SK-N-MC (cell line): Measurements from ENCODE around the gene KIRREL2.

Source experiments
- DNase-seq: peaks from one replicate; pipeline ENCODE4 v3.0.0-alpha.2; 2011; ENCODE audit warnings: low read depth, low spot score
- H3K27ac ChIP-seq: fragments of 200-600 bp; sonication (generic); 2 replicates; pipeline ENCODE4 v1.5.1; 2016; ENCODE audit warnings: mixed run types
- H3K36me3 ChIP-seq: fragments of 200-600 bp; sonication (generic); 2 replicates; pipeline ENCODE4 v1.6.1; 2017; ENCODE audit warnings: antibody characterized with exemption, low read length, mixed read lengths; ENCODE audit not compliant: insufficient read depth
- H3K4me3 ChIP-seq: fragments of 200-600 bp; sonication (generic); 2 replicates; pipeline ENCODE4 v1.5.1; 2016
- H3K9ac ChIP-seq: fragments of 200-600 bp; sonication (generic); 2 replicates; pipeline ENCODE4 v1.8.0; 2017; ENCODE audit warnings: mixed run types, mixed read lengths; ENCODE audit not compliant: insufficient read length
- H3K9me3 ChIP-seq: fragments of 200-600 bp; sonication (generic); 2 replicates; pipeline ENCODE4 v1.6.1; 2017; ENCODE audit warnings: low read depth, mild to moderate bottlenecking, antibody characterized with exemption, low read length, moderate library complexity, mixed read lengths
- EZH2 ChIP-seq: fragments of 200-600 bp; sonication (generic); IDR thresholded peaks from one replicate; pipeline ENCODE4 v1.6.1; 2017; ENCODE audit warnings: antibody characterized with exemption
- FOXP2 ChIP-seq: optimal IDR thresholded peaks from 2 replicates; pipeline ENCODE3; 2011; ENCODE audit warnings: mild to moderate bottlenecking, moderate library complexity; ENCODE audit not compliant: insufficient read depth; ENCODE audit errors: extremely low read length, control extremely low read depth
- POLR2AphosphoS5 ChIP-seq: IDR thresholded peaks from 2 replicates; pipeline ENCODE4 v1.6.1; 2012; ENCODE audit warnings: mild to moderate bottlenecking, low read depth, low read length, borderline replicate concordance

KIRREL2 gene

GRCh38 chr19:35897706-35898451 lies 41.2 kb downstream of the KIRREL2 start:
- no peak overlapping the region for H3K27ac ChIP-seq
- no peaks in the 10 kb centered on the region for H3K9me3 ChIP-seq
- no peak overlapping the region for H3K4me3 ChIP-seq
- H3K9ac ChIP-seq = no peak overlapping the region
- peaks cover 5% of the 10 kb centered on the region; the same call in 1 of the 2 replicates for H3K36me3 ChIP-seq
- DNase-seq = no peak
- no peak for TF ChIP-seq POLR2AphosphoS5
- no peak for TF ChIP-seq EZH2
- TF ChIP-seq FOXP2 = no peak

DNA sequence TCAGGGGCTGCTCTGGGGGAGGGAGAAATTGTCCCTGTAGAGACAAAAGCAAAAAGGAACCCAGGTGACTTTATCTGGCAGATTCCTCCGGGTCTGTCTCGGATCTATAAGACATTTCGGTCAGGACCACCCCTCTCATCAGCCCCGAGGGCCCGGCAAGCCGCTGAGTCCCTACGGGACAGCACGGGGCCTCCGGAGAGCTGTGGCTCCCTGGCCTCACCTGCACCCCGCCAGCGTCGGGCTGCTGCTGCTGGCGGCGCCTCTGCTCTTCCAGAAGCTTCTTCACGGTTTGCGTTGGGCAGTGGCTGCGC lies 41.7 kb downstream of the KIRREL2 start:
- H3K27ac ChIP-seq = no peak overlapping the region
- DNase-seq = no peak
- H3K4me3 ChIP-seq = peak overlapping the region; percentile 90
- no peaks in the 10 kb centered on the region for H3K9me3 ChIP-seq
- peak overlapping the region; percentile 89 for H3K9ac ChIP-seq
- no peak for TF ChIP-seq EZH2
- no peak for TF ChIP-seq FOXP2
- TF ChIP-seq POLR2AphosphoS5 = no peak
- peaks cover 5% of the 10 kb centered on the region; the same call in 1 of the 2 replicates for H3K36me3 ChIP-seq

DNA sequence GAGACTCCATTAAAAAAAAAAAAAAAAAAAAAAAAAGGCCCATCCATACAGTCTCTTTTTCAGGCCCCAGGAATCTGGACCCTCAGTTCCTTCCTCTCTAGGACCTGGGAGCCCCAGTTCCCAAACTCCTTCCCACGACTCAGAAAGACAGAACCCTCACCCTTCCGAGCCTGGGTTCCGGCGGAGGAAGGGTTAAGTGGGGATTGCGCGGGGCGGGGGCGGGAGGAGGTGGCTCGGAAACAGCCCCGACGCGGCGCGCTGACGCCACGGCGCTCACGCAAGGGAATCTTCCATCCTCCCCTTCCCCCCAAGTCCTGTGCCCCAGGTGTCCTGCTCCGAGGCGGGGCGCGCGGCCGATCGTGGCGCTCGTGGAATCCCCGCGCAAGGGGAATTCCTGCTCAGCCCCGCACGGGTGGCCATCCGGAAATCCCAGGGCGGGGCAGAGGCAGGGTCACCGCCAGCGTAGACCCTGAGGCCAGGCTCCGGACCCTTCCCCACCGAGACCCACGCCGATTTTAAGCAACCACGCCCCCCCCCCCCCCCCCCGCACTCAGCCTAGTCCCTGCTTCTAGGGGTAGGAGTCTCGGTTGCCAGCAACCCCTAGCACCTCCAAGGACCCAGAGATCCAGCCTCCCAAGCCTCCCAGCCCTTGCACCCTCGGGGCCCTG lies 43.0 kb downstream of the KIRREL2 start:
- H3K9me3 ChIP-seq = no peaks in the 10 kb centered on the region
- TF ChIP-seq POLR2AphosphoS5 = peak; percentile 78
- TF ChIP-seq FOXP2 = no peak
- H3K27ac ChIP-seq = no peak overlapping the region
- H3K4me3 ChIP-seq = peak overlapping the region; percentile 90
- peaks cover 5% of the 10 kb centered on the region; the same call in 1 of the 2 replicates for H3K36me3 ChIP-seq
- H3K9ac ChIP-seq = peak overlapping the region; percentile 89
- DNase-seq = no peak

- H3K27ac ChIP-seq = no peak overlapping the region
- H3K9me3 ChIP-seq = no peaks in the 10 kb centered on the region
- no peak for DNase-seq
- 0 out of 2 replicates have a peak overlapping the region, but pooled peaks have one; percentile 90 for H3K4me3 ChIP-seq
- no peak overlapping the region for H3K9ac ChIP-seq
- TF ChIP-seq FOXP2 (no peak), POLR2AphosphoS5 (no peak), EZH2 (no peak)
- peaks cover 2% of the 10 kb centered on the region; the same call in 1 of the 2 replicates for H3K36me3 ChIP-seq
Observed at GRCh38 chr19:35901055-35901644, 44.4 kb downstream of the KIRREL2 start.

- no peak within 1 kb of the TSS for H3K27ac ChIP-seq
- H3K9ac ChIP-seq = no peak within 1 kb of the TSS
- TF ChIP-seq POLR2AphosphoS5 (no peak), EZH2 (no peak), FOXP2 (no peak)
- H3K4me3 ChIP-seq = peak within 1 kb of the TSS; percentile 59
- DNase-seq = no peak
- H3K9me3 ChIP-seq = no peaks in the 10 kb centered on the region
- H3K36me3 ChIP-seq = no peaks in the 10 kb centered on the region; the same call in 1 of the 2 replicates
Observed at GRCh38 chr19:35901854-35902661, 45.3 kb downstream of the KIRREL2 start, which contains the start of gene HCST. Gene HCST, plus strand, starts transcription at chr19:35902529. Its CDS starts 65 bp downstream, at chr19:35902594.

- Histone ChIP-seq H3K9me3 (no peaks in the 10 kb centered on the region), H3K27ac (no peak overlapping the region), H3K9ac (no peak overlapping the region), H3K4me3 (peak overlapping the region; percentile 59), H3K36me3 (no peaks in the 10 kb centered on the region)
- TF ChIP-seq FOXP2 (no peak), POLR2AphosphoS5 (no peak), EZH2 (no peak)
- DNase-seq = no peak
Observed at GRCh38 chr19:35902870-35903475, 46.3 kb downstream of the KIRREL2 start.

DNA sequence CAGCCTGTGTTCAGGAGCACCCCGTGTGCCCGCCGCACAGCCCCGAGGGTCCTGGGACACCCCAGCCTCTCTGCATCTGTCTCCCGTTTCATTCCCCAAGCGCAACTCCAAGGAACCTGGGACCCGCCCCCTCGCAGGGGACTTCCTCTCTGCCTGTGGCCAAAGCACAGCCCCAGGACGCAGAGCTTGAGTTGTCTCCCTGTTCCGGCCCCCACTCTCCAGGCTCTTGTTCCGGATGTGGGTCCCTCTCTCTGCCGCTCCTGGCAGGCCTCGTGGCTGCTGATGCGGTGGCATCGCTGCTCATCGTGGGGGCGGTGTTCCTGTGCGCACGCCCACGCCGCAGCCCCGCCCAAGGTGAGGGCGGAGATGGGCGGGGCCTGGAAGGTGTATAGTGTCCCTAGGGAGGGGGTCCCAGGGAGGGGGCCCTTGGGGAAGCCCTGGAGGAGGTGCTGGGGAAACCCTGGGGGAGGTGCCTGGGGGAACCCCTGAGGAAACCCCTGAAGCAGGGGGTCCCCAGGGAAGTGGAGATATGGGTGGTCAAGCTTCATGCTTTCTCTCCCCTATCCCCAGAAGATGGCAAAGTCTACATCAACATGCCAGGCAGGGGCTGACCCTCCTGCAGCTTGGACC lies 47.0 kb downstream of the KIRREL2 start:
- H3K9me3 ChIP-seq = no peaks in the 10 kb centered on the region
- no peak overlapping the region for H3K9ac ChIP-seq
- H3K36me3 ChIP-seq = no peaks in the 10 kb centered on the region
- peak; percentile 11 for TF ChIP-seq FOXP2
- TF ChIP-seq EZH2 = no peak
- peak; percentile 70; the same call in 1 of the 2 replicates for TF ChIP-seq POLR2AphosphoS5
- no peak for DNase-seq
- H3K4me3 ChIP-seq = peak overlapping the region; percentile 59
- H3K27ac ChIP-seq = no peak overlapping the region
